Measurements from ENCODE around the gene GRK1. TPM values are rescaled to one million over a fixed set of nuclear protein-coding genes. Genes with fewer than 3 reads are reported as not detected.

GRK1 gene
- total RNA-seq, 1 donor from 2014 or later, result not detected

DNA sequence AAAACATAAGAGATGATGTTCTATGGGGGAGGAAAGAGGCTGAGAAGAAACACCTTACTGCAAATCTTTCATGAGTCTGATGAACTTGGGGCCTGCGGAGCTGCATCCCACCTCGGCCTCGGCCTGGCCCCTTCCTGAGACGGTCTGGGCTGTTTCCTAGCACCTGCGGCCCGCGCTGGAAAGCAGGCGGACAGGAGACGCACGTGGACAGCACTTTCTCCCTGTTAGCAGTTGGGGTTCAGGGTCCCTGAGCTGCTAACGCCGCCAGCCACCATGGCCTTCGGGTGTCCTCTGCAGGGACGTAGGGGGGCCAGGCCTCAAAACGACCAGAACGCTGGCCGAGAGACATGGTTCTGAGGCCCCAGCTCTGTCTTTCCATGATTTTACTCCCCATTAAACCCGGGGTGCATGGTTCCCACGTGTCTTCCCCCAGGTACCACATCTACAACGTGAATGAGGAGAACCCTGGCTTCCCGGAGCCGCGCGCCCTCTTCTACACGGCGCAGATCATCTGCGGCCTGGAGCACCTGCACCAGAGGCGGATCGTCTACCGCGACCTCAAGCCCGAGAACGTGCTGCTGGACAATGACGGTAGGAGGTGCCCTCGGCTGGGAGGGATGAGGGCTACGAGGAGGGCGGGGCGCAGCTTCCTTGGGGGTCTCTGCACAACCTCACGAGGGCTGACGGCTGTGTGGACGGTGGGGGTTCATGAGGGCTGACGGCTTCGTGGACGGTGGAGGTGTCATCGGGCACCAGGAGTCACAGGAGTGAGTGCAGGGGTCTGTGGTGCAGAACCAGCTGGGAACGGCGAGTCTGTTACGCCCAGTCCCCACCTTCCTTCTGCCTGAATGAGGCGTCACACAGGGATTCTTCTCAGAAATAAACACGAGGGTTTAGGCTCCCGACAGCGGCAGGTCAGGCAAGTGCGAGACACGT is 4.3 kb downstream of the GRK1 start:
- no peak overlapping the region for H3K4me2 ChIP-seq (ENCODE audit: low read length)
- H2AFZ ChIP-seq (ENCODE audit: low read depth, low read length), result no peak overlapping the region
- H3K9me3 ChIP-seq (ENCODE audit: insufficient read depth, low read depth, low read length), result no peaks in the 10 kb centered on the region
- H3K27me3 ChIP-seq (ENCODE audit: insufficient read depth, low read length), result peaks cover 3% of the 10 kb centered on the region
- Mint-ChIP-seq H3K27me3 (ENCODE audit: low read depth, unreplicated experiment) (peaks cover 21% of the 10 kb centered on the region), H3K4me1 (ENCODE audit: low read depth, unreplicated experiment) (no peaks in the 10 kb centered on the region), H3K36me3 (ENCODE audit: low read depth, unreplicated experiment) (no peaks in the 10 kb centered on the region), H3K9me3 (ENCODE audit: unreplicated experiment) (no peaks in the 10 kb centered on the region), H3K27ac (ENCODE audit: unreplicated experiment) (no peak overlapping the region), H3K4me3 (ENCODE audit: unreplicated experiment) (no peak overlapping the region)
- TF ChIP-seq EZH2 (IDR thresholded peaks at IDR 0.05; ENCODE audit: insufficient read depth, low read length), result no peak
- TF ChIP-seq, protein P1, sequence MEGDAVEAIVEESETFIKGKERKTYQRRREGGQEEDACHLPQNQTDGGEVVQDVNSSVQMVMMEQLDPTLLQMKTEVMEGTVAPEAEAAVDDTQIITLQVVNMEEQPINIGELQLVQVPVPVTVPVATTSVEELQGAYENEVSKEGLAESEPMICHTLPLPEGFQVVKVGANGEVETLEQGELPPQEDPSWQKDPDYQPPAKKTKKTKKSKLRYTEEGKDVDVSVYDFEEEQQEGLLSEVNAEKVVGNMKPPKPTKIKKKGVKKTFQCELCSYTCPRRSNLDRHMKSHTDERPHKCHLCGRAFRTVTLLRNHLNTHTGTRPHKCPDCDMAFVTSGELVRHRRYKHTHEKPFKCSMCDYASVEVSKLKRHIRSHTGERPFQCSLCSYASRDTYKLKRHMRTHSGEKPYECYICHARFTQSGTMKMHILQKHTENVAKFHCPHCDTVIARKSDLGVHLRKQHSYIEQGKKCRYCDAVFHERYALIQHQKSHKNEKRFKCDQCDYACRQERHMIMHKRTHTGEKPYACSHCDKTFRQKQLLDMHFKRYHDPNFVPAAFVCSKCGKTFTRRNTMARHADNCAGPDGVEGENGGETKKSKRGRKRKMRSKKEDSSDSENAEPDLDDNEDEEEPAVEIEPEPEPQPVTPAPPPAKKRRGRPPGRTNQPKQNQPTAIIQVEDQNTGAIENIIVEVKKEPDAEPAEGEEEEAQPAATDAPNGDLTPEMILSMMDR (IDR thresholded peaks at IDR 0.05; ENCODE audit: insufficient read depth, low read depth, low read length), result no peak
- H3K4me3 ChIP-seq (ENCODE audit: insufficient read depth, low read depth, low read length), result no peak overlapping the region
- no peak for FAIRE-seq
- DNase-seq (ENCODE audit: low read depth), result no peak
- H3K27ac ChIP-seq (ENCODE audit: low read depth, low read length), result no peak overlapping the region
- H4K20me1 ChIP-seq (ENCODE audit: insufficient read depth, low read length), result no peaks in the 10 kb centered on the region
- no peaks in the 10 kb centered on the region for H3K79me2 ChIP-seq (ENCODE audit: insufficient read depth, low read length)
- no peak overlapping the region for H3K9ac ChIP-seq (ENCODE audit: low read length)
- H3K36me3 ChIP-seq (ENCODE audit: insufficient read depth, low read length), result no peaks in the 10 kb centered on the region
- no peaks in the 10 kb centered on the region for H3K4me1 ChIP-seq (ENCODE audit: insufficient read depth, low read length)

DNA sequence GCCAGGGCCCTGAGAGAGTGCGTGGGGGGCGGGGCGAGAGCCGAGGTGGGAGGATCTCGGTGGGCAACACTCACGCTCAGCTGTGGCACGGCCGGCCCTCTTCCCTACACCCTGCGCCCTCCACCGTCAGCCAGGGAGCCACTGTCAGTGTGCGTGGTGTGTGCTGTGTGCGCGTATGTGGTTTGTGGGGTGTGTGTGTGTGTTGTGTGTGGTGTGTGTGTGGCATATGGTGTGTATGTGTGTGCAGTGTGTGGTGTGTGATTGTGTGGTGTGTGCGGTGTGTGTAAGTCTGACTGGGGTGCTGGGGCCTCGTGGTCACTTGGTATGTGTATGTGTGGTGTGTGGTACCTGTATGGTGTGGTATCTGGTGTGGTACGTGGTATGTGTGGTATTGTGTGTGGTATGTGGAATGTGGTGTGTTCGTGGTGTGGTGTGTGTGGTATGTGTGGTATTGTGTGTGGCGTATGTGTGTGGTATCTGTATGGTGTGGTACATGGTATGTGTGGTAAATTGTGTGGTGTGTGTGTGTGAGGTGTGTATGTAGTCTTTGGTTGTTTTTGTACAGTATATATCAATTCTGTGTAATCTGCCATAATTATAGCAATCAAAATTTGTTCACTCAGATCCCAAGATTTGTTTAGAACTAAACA is 5.1 kb downstream of the GRK1 start:
- H3K27ac Mint-ChIP-seq (ENCODE audit: unreplicated experiment), result no peak overlapping the region
- Histone ChIP-seq H3K4me2 (ENCODE audit: low read length) (no peak overlapping the region), H3K36me3 (ENCODE audit: insufficient read depth, low read length) (no peaks in the 10 kb centered on the region), H3K27ac (ENCODE audit: low read depth, low read length) (no peak overlapping the region), H4K20me1 (ENCODE audit: insufficient read depth, low read length) (no peaks in the 10 kb centered on the region), H3K4me1 (ENCODE audit: insufficient read depth, low read length) (no peaks in the 10 kb centered on the region), H3K9ac (ENCODE audit: low read length) (no peak overlapping the region), H2AFZ (ENCODE audit: low read depth, low read length) (no peak overlapping the region), H3K9me3 (ENCODE audit: insufficient read depth, low read depth, low read length) (no peaks in the 10 kb centered on the region), H3K79me2 (ENCODE audit: insufficient read depth, low read length) (no peaks in the 10 kb centered on the region), H3K27me3 (ENCODE audit: insufficient read depth, low read length) (peaks cover 3% of the 10 kb centered on the region), H3K4me3 (ENCODE audit: insufficient read depth, low read depth, low read length) (no peak overlapping the region)
- FAIRE-seq, result no peak
- no peaks in the 10 kb centered on the region for H3K4me1 Mint-ChIP-seq (ENCODE audit: low read depth, unreplicated experiment)
- H3K9me3 Mint-ChIP-seq (ENCODE audit: unreplicated experiment), result no peaks in the 10 kb centered on the region
- no peaks in the 10 kb centered on the region for H3K36me3 Mint-ChIP-seq (ENCODE audit: low read depth, unreplicated experiment)
- no peak for TF ChIP-seq EZH2 (IDR thresholded peaks at IDR 0.05; ENCODE audit: insufficient read depth, low read length)
- TF ChIP-seq, protein P1 (IDR thresholded peaks at IDR 0.05; ENCODE audit: insufficient read depth, low read depth, low read length), result no peak
- no peak for DNase-seq (ENCODE audit: low read depth)
- H3K27me3 Mint-ChIP-seq (ENCODE audit: low read depth, unreplicated experiment), result peaks cover 18% of the 10 kb centered on the region
- no peak overlapping the region for H3K4me3 Mint-ChIP-seq (ENCODE audit: unreplicated experiment)
